Panc1 (cell line): Measurements from ENCODE around the gene SOX18. TPM values are rescaled to one million over a fixed set of nuclear protein-coding genes. Genes with fewer than 3 reads are reported as not detected.

ENCODE experiments used
- ATAC-seq: fragments of 200-7000 bp; cut with Tn5 transposase; 2 replicates; pipeline ENCODE4 v1.9.1; 2020; ENCODE audit warnings: mild to moderate bottlenecking, moderate library complexity
- BruUV-seq: library from RNA; stranded (reverse); fragments of 400-500 nt; replicated peaks from 2 replicates; lab custom pipeline; 2021; lab: Mats Ljungman, UMichigan
- CTCF ChIA-PET: fragments of 300-600 bp; sonication (Branson Sonifier 250); formaldehyde crosslinking; loops from one replicate; lab custom pipeline; 2022; ENCODE audit warnings: antibody characterized with exemption; lab: Charles Lee
- POLR2A ChIA-PET: fragments of 300-600 bp; sonication (Branson Sonifier 250); formaldehyde crosslinking; loops from one replicate; lab custom pipeline; 2022; ENCODE audit warnings: antibody characterized with exemption; lab: Charles Lee
- DNase-seq: peaks from one replicate; pipeline ENCODE4 v3.0.0-alpha.2; 2010; ENCODE audit warnings: low read depth, low spot score
- H3K27ac ChIP-seq: 2 replicates; pipeline ENCODE4 v1.5.1; 2011; ENCODE audit warnings: mild to moderate bottlenecking, low read length, inconsistent platforms
- H3K27me3 ChIP-seq: fragments of 200-500 bp; sonication (Bioruptor generic); 2 replicates; pipeline ENCODE4 v1.6.0; 2014; ENCODE audit warnings: low read length, inconsistent platforms; ENCODE audit not compliant: control insufficient read depth, insufficient read depth
- H3K36me3 ChIP-seq: fragments of 200-500 bp; sonication (Bioruptor generic); 2 replicates; pipeline ENCODE4 v1.5.1; 2014; ENCODE audit warnings: inconsistent platforms, mild to moderate bottlenecking, low read length, moderate library complexity; ENCODE audit not compliant: control insufficient read depth, insufficient read depth
- H3K4me1 ChIP-seq: 2 replicates; pipeline ENCODE4 v1.5.1; 2011; ENCODE audit warnings: inconsistent platforms, mild to moderate bottlenecking, low read length, moderate library complexity; ENCODE audit not compliant: control insufficient read depth, insufficient read depth
- H3K4me3 ChIP-seq, 2 experiments: 2 replicates each; pipeline ENCODE4 v1.5.1; 2011 to 2012; ENCODE audit warnings: low read depth in 2 of 2, low read length in 2 of 2, mild to moderate bottlenecking in 2 of 2, inconsistent platforms in 1 of 2, moderate library complexity in 1 of 2
- H3K9me3 ChIP-seq: fragments of 200-500 bp; sonication (Bioruptor generic); 2 replicates; pipeline ENCODE4 v1.5.1; 2014; ENCODE audit warnings: low read depth, mild to moderate bottlenecking, inconsistent platforms, low read length, moderate library complexity; ENCODE audit not compliant: control insufficient read depth, insufficient read depth
- POLR2AphosphoS5 ChIP-seq: IDR thresholded peaks from 2 replicates; pipeline ENCODE4 v1.6.1; 2012; ENCODE audit warnings: mild to moderate bottlenecking, low read depth, low read length, moderate library complexity
- SIN3A ChIP-seq: IDR thresholded peaks from 2 replicates; pipeline ENCODE4 v1.6.1; 2012; ENCODE audit warnings: low read depth, mild to moderate bottlenecking, low read length, moderate library complexity, borderline replicate concordance; ENCODE audit not compliant: insufficient read depth
- TCF7L2 ChIP-seq: IDR thresholded peaks from 2 replicates; pipeline ENCODE4 v1.6.1; 2011; ENCODE audit warnings: mild to moderate bottlenecking, low read depth, low read length, inconsistent platforms
- in situ Hi-C: cut with HindIII; loops from 2 replicates; pipeline ENCODE4 v1.10.0; 2016; ENCODE audit warnings: low sequenced_read_pairs, low pct_unique_long_range_greater_than_20kb
- intact Hi-C: fragments of 100-400 bp; cut with micrococcal nuclease; formaldehyde crosslinking; loops from one replicate; pipeline ENCODE4 v1.10.0; 2022; ENCODE audit not compliant: unreplicated experiment
- total RNA-seq: library from RNA; stranded (reverse); gene quantifications from one replicate; pipeline ENCODE4 v1.2.1, GENCODE V29; 2021; ENCODE audit not compliant: unreplicated experiment
- TF ChIP-seq, protein P1 (sequence below), 2 experiments: IDR thresholded peaks; 2 replicates each; pipeline ENCODE4 v1.6.1; 2011 to 2012; ENCODE audit warnings: low read depth in 2 of 2, control low read depth in 1 of 2, low read length in 1 of 2, mild to moderate bottlenecking in 1 of 2, moderate library complexity in 1 of 2; ENCODE audit not compliant: insufficient read depth in 1 of 2
- TF ChIP-seq, protein P2 (sequence below): fragments of 450-650 bp; IDR thresholded peaks from 2 replicates; pipeline ENCODE4 v1.5.1; 2017; ENCODE audit warnings: mild to moderate bottlenecking

The SOX18 gene
- total RNA-seq, 1 experiment from 2014 or later = 18.7 TPM

DNA sequence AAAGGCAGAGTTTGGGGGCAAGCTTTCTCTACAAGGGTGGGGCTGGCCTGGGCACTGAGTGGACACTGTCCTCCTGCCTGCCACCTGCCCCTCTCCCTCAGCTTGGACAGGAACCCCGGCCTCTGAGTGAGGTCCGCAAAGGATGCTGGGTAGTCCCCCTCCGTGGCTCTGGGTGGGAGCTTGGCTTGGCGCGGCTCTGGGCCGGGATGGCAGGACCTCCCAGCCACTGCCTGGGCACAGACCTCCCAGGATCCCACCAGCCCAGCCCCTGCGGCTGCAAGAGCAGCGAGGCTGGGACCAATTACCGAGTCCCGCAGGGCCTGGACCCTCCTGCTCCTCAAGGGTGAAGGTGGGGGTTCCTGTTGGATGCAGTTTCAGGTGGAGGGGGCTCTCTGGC is 2.9 kb upstream of the SOX18 start:
- BruUV-seq = no TSS peak
- Histone ChIP-seq H3K27me3 (no peaks in the 10 kb centered on the region), H3K36me3 (no peaks in the 10 kb centered on the region), H3K4me3 (no peak overlapping the region), H3K9me3 (no peaks in the 10 kb centered on the region), H3K27ac (no peak overlapping the region), H3K4me1 (peaks cover 65% of the 10 kb centered on the region)
- TF ChIP-seq, protein P1, sequence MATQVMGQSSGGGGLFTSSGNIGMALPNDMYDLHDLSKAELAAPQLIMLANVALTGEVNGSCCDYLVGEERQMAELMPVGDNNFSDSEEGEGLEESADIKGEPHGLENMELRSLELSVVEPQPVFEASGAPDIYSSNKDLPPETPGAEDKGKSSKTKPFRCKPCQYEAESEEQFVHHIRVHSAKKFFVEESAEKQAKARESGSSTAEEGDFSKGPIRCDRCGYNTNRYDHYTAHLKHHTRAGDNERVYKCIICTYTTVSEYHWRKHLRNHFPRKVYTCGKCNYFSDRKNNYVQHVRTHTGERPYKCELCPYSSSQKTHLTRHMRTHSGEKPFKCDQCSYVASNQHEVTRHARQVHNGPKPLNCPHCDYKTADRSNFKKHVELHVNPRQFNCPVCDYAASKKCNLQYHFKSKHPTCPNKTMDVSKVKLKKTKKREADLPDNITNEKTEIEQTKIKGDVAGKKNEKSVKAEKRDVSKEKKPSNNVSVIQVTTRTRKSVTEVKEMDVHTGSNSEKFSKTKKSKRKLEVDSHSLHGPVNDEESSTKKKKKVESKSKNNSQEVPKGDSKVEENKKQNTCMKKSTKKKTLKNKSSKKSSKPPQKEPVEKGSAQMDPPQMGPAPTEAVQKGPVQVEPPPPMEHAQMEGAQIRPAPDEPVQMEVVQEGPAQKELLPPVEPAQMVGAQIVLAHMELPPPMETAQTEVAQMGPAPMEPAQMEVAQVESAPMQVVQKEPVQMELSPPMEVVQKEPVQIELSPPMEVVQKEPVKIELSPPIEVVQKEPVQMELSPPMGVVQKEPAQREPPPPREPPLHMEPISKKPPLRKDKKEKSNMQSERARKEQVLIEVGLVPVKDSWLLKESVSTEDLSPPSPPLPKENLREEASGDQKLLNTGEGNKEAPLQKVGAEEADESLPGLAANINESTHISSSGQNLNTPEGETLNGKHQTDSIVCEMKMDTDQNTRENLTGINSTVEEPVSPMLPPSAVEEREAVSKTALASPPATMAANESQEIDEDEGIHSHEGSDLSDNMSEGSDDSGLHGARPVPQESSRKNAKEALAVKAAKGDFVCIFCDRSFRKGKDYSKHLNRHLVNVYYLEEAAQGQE (IDR thresholded peaks at IDR 0.05; ENCODE audit: insufficient read depth in 1 of 2, low read depth in 2 of 2, low read length in 1 of 2) = no peak
- TF ChIP-seq SIN3A (no peak), POLR2AphosphoS5 (no peak), TCF7L2 (no peak)
- TF ChIP-seq, protein P2, sequence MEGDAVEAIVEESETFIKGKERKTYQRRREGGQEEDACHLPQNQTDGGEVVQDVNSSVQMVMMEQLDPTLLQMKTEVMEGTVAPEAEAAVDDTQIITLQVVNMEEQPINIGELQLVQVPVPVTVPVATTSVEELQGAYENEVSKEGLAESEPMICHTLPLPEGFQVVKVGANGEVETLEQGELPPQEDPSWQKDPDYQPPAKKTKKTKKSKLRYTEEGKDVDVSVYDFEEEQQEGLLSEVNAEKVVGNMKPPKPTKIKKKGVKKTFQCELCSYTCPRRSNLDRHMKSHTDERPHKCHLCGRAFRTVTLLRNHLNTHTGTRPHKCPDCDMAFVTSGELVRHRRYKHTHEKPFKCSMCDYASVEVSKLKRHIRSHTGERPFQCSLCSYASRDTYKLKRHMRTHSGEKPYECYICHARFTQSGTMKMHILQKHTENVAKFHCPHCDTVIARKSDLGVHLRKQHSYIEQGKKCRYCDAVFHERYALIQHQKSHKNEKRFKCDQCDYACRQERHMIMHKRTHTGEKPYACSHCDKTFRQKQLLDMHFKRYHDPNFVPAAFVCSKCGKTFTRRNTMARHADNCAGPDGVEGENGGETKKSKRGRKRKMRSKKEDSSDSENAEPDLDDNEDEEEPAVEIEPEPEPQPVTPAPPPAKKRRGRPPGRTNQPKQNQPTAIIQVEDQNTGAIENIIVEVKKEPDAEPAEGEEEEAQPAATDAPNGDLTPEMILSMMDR = no peak
- ATAC-seq (no peak), DNase-seq (no peak)
- in situ Hi-C loops = no loop called here
- POLR2A ChIA-PET = interaction anchor here (0.6 kb wide), 1 partner anchor 72 kb away, joined by 3 read pairs; no protein-coding TSS in a partner anchor
- intact Hi-C loops = no loop called here
- CTCF ChIA-PET = no interaction called here

DNA sequence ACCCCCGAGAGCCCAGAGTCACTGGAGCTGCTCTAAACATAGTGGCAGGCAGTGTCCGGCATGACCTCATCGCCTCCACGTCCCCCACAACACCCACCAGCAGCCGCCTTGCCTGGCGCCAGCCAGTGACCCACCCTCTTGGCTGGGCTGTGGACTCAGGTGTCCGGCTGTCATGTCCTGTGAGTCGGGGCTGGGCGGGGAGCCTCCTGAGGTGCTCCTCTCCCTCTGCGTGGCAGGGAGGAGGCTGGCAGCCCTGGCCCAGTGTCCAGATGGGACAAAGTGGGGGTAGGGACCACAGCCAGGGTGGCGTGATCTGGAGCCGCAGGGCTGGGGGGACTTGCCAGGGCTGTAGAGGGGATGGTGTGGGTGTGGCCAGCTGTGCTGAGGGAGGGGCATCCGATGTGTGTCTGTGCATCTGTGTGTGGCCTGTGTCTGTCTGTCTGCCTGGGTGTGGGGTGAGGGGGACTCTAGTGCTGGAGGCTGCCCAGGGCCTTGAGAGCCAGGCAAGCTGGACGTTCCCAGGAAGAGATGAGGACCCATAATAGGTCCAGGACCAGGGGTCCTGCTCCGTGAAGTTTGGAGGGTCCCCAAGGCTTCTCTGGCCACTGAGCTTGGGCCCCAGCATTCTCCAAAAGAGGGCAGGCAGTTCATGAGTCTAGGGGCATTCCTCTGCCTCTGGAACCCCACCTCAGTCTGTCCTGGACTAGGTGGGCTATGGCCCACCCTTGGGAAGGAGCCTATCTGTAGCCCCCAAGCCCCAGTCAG is 2.3 kb upstream of the SOX18 start:
- TF ChIP-seq, protein P1 (IDR thresholded peaks at IDR 0.05; ENCODE audit: insufficient read depth in 1 of 2, low read depth in 2 of 2, low read length in 1 of 2) = no peak
- TF ChIP-seq SIN3A = no peak
- TF ChIP-seq, protein P2 = no peak
- no peak for TF ChIP-seq POLR2AphosphoS5
- TF ChIP-seq TCF7L2 = no peak
- ATAC-seq (no peak), DNase-seq (no peak)
- BruUV-seq = no TSS peak
- H3K4me3 ChIP-seq = no peak overlapping the region
- ChIA-PET POLR2A (interaction anchor here (0.6 kb wide), 1 partner anchor 71 kb away, joined by 3 read pairs; no protein-coding TSS in a partner anchor), CTCF (no interaction called here)
- no peaks in the 10 kb centered on the region for H3K27me3 ChIP-seq
- peak overlapping the region; percentile 34 for H3K27ac ChIP-seq
- in situ Hi-C loops (no loop called here), intact Hi-C loops (no loop called here)
- no peaks in the 10 kb centered on the region for H3K36me3 ChIP-seq
- peaks cover 59% of the 10 kb centered on the region for H3K4me1 ChIP-seq
- H3K9me3 ChIP-seq = no peaks in the 10 kb centered on the region
